GM21526 (cell line): Measurements from ENCODE around the gene C1QC.

Experiments
- ATAC-seq: cut with Tn5 transposase; IDR thresholded peaks from one replicate; pipeline ENCODE4 v1.9.1; 2021; ENCODE audit warnings: moderate library complexity; ENCODE audit not compliant: unreplicated experiment, low FRiP score

C1QC gene

GRCh38 chr1:22676916-22677583, 33.6 kb downstream of the C1QC start:
- ATAC-seq, result no peak

- no peak for ATAC-seq
Observed at GRCh38 chr1:22677931-22678896, 34.8 kb downstream of the C1QC start.

DNA sequence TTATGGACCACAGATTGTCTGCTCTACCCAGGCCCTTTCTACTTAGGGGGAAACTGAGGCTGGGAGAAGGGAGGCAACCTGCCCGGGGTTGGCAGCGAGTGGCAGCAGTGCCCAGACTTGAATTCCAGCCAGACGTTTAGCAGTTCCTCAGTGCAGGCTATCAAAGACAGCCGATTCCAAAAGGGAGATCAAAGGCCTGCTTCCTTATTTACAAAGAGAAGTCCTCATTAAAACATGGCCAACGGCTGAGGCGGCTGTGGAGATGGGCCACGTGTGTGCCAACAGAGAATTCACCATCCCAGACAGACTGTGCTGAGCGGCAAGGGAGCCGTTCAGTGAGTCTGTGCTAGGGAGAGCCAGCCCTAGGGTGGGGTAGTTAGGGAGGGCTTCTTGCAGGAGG, 37.3 kb downstream of the C1QC start:
- ATAC-seq, result no peak

- no peak for ATAC-seq
Observed at GRCh38 chr1:22681556-22682276, 38.3 kb downstream of the C1QC start.

DNA sequence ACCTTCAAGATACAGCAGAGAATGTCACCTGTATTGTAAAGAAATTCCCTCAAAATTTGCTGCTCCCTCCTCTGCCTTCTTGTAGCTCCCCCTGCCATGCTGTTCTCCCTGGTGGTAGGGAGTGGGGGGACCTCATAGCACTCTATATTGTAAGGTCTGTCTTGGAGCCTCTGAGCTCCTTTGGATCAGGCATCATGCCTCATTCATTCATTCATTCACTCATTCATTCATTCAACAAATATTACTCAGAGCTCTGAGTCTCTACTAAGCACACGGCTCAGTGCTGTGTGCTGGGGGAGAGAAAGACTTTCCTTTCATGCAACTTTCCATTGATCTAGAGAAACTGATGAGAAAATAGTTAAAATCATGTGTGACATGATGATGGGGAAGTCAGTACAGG, 40.1 kb downstream of the C1QC start:
- ATAC-seq, result no peak

DNA sequence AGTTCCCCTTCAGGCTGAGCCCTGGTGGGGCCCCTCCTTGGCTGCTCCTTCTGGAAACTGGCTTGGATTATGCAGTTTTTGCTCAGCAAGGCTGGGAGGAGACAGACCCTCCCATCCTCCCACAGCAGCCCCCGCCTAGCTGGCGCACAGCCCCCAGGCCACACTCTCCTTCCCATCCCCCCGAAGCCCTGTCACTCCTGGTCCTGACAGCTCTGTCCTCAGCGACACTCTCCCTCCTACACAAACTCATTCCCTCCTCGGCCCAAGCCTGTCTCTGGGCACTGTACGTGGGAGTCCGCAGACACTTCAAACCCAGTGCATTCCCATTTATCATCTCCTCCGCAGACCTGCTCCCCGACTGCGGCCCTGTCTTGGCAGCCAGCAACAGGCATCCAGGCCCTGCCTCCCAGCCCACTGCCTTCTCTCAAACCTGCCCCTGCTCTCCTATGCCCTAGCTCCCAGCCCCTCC, 42.2 kb downstream of the C1QC start:
- no peak for ATAC-seq

- no peak for ATAC-seq
Observed at GRCh38 chr1:22687191-22687590, 43.8 kb downstream of the C1QC start.

DNA sequence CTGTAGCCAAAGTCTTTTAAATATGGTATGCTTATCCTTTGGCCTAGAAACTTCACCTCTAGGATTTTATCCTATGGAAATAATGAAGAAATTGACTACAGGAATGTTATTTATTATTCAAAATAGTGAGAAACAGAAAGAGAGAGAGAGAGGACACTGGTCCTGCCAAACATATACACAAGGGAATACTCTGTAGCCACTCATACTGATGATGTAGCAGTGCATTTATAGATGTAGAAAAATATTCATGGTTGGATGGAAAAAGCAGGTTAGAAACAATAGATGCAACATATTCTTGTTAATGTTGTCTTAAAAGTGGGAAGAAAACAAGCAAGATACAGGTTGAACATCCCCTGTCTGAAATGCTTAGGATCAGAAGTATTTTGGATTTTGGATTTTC, 45.0 kb downstream of the C1QC start:
- ATAC-seq, result no peak

DNA sequence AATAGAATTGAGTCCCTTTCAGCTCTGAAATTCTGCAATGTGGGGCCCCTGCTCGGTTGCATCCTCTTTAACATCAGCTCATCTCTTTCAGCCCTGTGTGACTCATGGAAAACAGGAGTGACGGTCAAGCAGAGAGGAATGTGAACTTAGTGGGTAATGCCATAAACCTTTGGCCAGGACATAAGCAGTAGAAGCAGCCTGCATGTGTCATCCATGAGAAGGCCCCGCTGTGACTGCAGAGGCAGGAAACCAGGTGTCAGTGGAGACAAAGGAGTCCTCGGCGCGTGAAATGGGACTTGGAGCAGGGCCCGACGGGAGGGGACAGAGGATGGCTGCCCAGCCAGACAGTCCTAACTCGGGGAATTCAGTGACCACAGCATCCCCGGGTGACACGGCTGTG, 46.1 kb downstream of the C1QC start:
- ATAC-seq, result no peak

DNA sequence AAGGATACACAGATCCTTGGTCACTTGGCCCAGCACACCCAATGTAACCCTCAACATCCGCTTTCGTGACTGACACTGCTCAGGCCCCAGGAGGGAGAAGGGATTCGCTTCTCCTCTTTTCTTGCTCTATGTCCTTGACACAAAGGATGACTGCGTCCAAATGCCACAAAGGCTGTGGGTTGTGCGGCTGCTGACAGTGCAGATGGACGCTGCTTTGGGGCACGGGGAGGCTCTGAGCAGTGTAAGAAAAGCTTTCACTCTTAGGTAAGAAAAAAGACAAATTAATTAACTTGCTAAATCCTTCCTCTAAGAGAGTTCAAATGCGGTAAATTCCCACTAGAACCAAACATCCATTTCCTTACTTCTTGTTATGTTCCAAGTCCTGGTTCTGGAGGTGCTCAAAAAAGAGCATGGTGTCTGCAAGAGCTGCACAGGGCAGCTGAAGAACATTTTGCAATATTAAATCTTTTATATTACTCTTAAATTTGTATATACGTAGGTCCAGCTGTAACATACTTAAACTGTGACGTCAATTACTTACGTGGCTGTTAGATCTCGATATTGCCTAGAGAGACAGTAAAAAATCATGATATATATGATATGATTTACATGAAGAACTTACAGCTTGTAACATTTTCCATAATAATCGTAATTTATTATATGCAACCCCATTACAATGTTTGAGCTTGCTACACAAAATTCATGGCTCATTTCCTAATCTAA, 47.8 kb downstream of the C1QC start:
- ATAC-seq, result no peak

DNA sequence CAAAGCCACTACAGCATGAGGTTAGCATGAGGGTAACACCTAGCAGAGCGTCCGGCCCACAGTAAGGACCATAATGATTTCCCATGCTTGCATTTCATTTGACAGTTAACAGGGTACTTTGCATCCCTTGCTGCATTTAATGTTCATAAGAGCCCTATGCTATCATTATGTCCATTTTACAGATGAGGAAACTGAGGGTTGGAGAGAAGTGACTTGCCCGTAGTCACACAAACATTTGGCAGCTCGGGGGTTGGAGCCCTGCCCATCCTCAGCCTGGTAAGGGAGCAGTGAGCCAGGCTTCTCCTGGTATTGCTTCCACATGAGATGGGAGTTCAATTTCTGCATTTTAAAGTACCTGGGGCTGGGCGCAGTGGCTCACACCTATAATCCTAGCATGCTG, 50.7 kb downstream of the C1QC start:
- ATAC-seq, result no peak

GRCh38 chr1:22696610-22697009, 53.2 kb downstream of the C1QC start:
- ATAC-seq, result no peak
